Keratinocyte (primary cell): Measurements from ENCODE around the gene DAPP1. TPM values are rescaled to one million over a fixed set of nuclear protein-coding genes. Genes with fewer than 3 reads are reported as not detected.

ENCODE experiments used
- DNase-seq: peaks from one replicate; pipeline ENCODE4 v3.0.0-alpha.2; 2011; ENCODE audit warnings: low read depth, missing footprints, low spot score
- FAIRE-seq: peaks from 2 replicates; lab custom pipeline; 2011; peaks lifted over from hg19 to GRCh38; lab: Jason Lieb, UNC
- H2AFZ ChIP-seq: 2 replicates; pipeline ENCODE4 v1.6.0; 2012; ENCODE audit warnings: low read length, control low read depth, inconsistent platforms; ENCODE audit not compliant: control insufficient read depth
- H3K27ac ChIP-seq: 2 replicates; pipeline ENCODE4 v1.5.1; 2011; ENCODE audit warnings: low read length; ENCODE audit not compliant: control insufficient read depth, insufficient read depth
- H3K27me3 ChIP-seq: 3 replicates; pipeline ENCODE4 v1.6.0; 2011; ENCODE audit warnings: low read length; ENCODE audit not compliant: control insufficient read depth, insufficient read depth; ENCODE audit errors: extremely low read depth
- H3K36me3 ChIP-seq, 2 experiments: 2 replicates in 1 of 2; 3 replicates in 1 of 2; pipeline ENCODE4 v1.5.1; 2011; ENCODE audit warnings: low read length in 2 of 2, mild to moderate bottlenecking in 1 of 2; ENCODE audit not compliant: control insufficient read depth in 2 of 2, insufficient read depth in 2 of 2; ENCODE audit errors: extremely low read depth in 1 of 2
- H3K4me1 ChIP-seq: 3 replicates; pipeline ENCODE4 v1.5.1; 2011; ENCODE audit warnings: low read length; ENCODE audit not compliant: control insufficient read depth, insufficient read depth; ENCODE audit errors: extremely low read depth
- H3K4me2 ChIP-seq: 3 replicates; pipeline ENCODE4 v1.6.0; 2011; ENCODE audit warnings: low read depth, low read length; ENCODE audit not compliant: control insufficient read depth, insufficient read depth; ENCODE audit errors: extremely low read depth
- H3K4me3 ChIP-seq, 3 experiments: fragments of 200-600 bp in 1 of 3; sonication (generic) in 1 of 3; 2 replicates in 2 of 3; 3 replicates in 1 of 3; pipeline ENCODE4 v1.5.1; 2011 to 2016; ENCODE audit warnings: low read length in 3 of 3, mild to moderate bottlenecking in 3 of 3, control low read depth in 2 of 3, inconsistent platforms in 1 of 3, low read depth in 1 of 3, mixed read lengths in 1 of 3, mixed run types in 1 of 3, moderate library complexity in 1 of 3; ENCODE audit not compliant: control insufficient read depth in 2 of 3, insufficient read depth in 2 of 3; ENCODE audit errors: extremely low read depth in 1 of 3
- H3K79me2 ChIP-seq: 2 replicates; pipeline ENCODE4 v1.6.0; 2012; ENCODE audit warnings: low read length; ENCODE audit not compliant: control insufficient read depth, insufficient read depth
- H3K9ac ChIP-seq: 3 replicates; pipeline ENCODE4 v1.6.0; 2011; ENCODE audit warnings: low read length; ENCODE audit not compliant: control insufficient read depth, insufficient read depth; ENCODE audit errors: extremely low read depth
- H3K9me1 ChIP-seq: 3 replicates; pipeline ENCODE4 v1.6.0; 2011; ENCODE audit warnings: low read length; ENCODE audit not compliant: control insufficient read depth, insufficient read depth; ENCODE audit errors: extremely low read depth
- H3K9me3 ChIP-seq: 2 replicates; pipeline ENCODE4 v1.5.1; 2012; ENCODE audit warnings: low read depth, low read length; ENCODE audit not compliant: control insufficient read depth
- H4K20me1 ChIP-seq: 3 replicates; pipeline ENCODE4 v1.6.0; 2011; ENCODE audit warnings: low read length; ENCODE audit not compliant: control insufficient read depth, insufficient read depth; ENCODE audit errors: extremely low read depth
- CTCF ChIP-seq, 3 experiments: IDR thresholded peaks in 1 of 3; conservative IDR thresholded peaks in 1 of 3; optimal IDR thresholded peaks in 1 of 3; 2 replicates in 2 of 3; 3 replicates in 1 of 3; pipeline versions ENCODE3 to v1.5.1; 2011; ENCODE audit warnings: low read length in 3 of 3, mild to moderate bottlenecking in 3 of 3, moderate library complexity in 2 of 3, control low read depth in 1 of 3, inconsistent platforms in 1 of 3; ENCODE audit not compliant: insufficient read depth in 2 of 3; ENCODE audit errors: extremely low read depth in 1 of 3
- EZH2 ChIP-seq: IDR thresholded peaks from one replicate; pipeline ENCODE4 v1.6.1; 2012; ENCODE audit warnings: inconsistent platforms, mild to moderate bottlenecking, low read length, moderate library complexity
- dilution Hi-C: fragments of 300-500 bp; cut with MboI; formaldehyde crosslinking; loops from one replicate; pipeline ENCODE4 v1.7.0; 2020; ENCODE audit warnings: low sequenced_read_pairs; ENCODE audit not compliant: extremely low pct_ligation_motif_present
- polyA plus RNA-seq, 5 experiments: library from polyadenylated mRNA; depleted of rRNA in 3 of 5; stranded (reverse) in 3 of 5; stranded (forward) in 1 of 5; unstranded in 1 of 5; fragments of >200 nt; gene quantifications; 1 replicate in 1 of 5; 2 replicates in 3 of 5; 3 replicates in 1 of 5; pipeline versions ENCODE4 v1.2.1 to v1.2.3, GENCODE V29; 2011 to 2012; ENCODE audit warnings: missing spikeins in 2 of 5, low read depth in 1 of 5, low replicate concordance in 1 of 5

The DAPP1 gene
- polyA plus RNA-seq, 1 donor (not counting 4 experiments of a cell fraction or from before 2014, with no cell fraction given) = 80.3 TPM

GRCh38 chr4:99783940-99784339 lies 32.7 kb upstream of the DAPP1 start:
- TF ChIP-seq EZH2 (no peak), CTCF (optimal IDR thresholded peaks at IDR 0.05 in 1 of 3, IDR thresholded peaks at IDR 0.05 in 1 of 3, conservative IDR thresholded peaks at IDR 0.05 in 1 of 3; ENCODE audit: extremely low read depth in 1 of 3, insufficient read depth in 2 of 3, low read length in 3 of 3) (no peak)
- DNase-seq = no peak
- H2AFZ ChIP-seq = no peak overlapping the region
- no peaks in the 10 kb centered on the region for H4K20me1 ChIP-seq
- peak; percentile 86 for FAIRE-seq
- H3K9me3 ChIP-seq = no peaks in the 10 kb centered on the region
- no peak overlapping the region for H3K27ac ChIP-seq
- H3K9me1 ChIP-seq = no peaks in the 10 kb centered on the region
- no peaks in the 10 kb centered on the region for H3K36me3 ChIP-seq
- no peak overlapping the region for H3K9ac ChIP-seq
- no peaks in the 10 kb centered on the region for H3K27me3 ChIP-seq
- no peaks in the 10 kb centered on the region for H3K79me2 ChIP-seq
- H3K4me3 ChIP-seq = no peak overlapping the region
- dilution Hi-C loops = no loop called here
- no peak overlapping the region for H3K4me2 ChIP-seq
- H3K4me1 ChIP-seq = no peaks in the 10 kb centered on the region

GRCh38 chr4:99784842-99785241 lies 31.8 kb upstream of the DAPP1 start:
- TF ChIP-seq EZH2 (no peak), CTCF (optimal IDR thresholded peaks at IDR 0.05 in 1 of 3, IDR thresholded peaks at IDR 0.05 in 1 of 3, conservative IDR thresholded peaks at IDR 0.05 in 1 of 3; ENCODE audit: extremely low read depth in 1 of 3, insufficient read depth in 2 of 3, low read length in 3 of 3) (no peak)

More at GRCh38 chr4:99784842-99785241, 31.8 kb upstream of the DAPP1 start:
- dilution Hi-C loops = no loop called here
- FAIRE-seq (no peak), DNase-seq (no peak)
- no peaks in the 10 kb centered on the region for H3K4me1 ChIP-seq
- H3K79me2 ChIP-seq = no peaks in the 10 kb centered on the region
- no peaks in the 10 kb centered on the region for H3K36me3 ChIP-seq
- no peak overlapping the region for H3K4me2 ChIP-seq
- H3K27me3 ChIP-seq = no peaks in the 10 kb centered on the region
- no peaks in the 10 kb centered on the region for H3K9me1 ChIP-seq
- H3K9me3 ChIP-seq = no peaks in the 10 kb centered on the region
- no peak overlapping the region for H3K27ac ChIP-seq
- no peak overlapping the region for H3K9ac ChIP-seq
- no peak overlapping the region for H2AFZ ChIP-seq
- no peak overlapping the region for H3K4me3 ChIP-seq
- H4K20me1 ChIP-seq = no peaks in the 10 kb centered on the region
